DOHH2 (cell line): ENCODE results near the gene JCAD.

ENCODE experiments used
- H3F3A ChIP-seq: fragments of 200-600 bp; sonication (generic), shearing (Covaris generic); 2 replicates; pipeline ENCODE4 v1.6.0; 2016; ENCODE audit warnings: antibody characterized with exemption, mild to moderate bottlenecking; ENCODE audit not compliant: control insufficient read depth, insufficient read depth
- H3K27ac ChIP-seq: fragments of 200-600 bp; sonication (generic); 2 replicates; pipeline ENCODE4 v1.5.1; 2014; ENCODE audit warnings: low read depth, mild to moderate bottlenecking, low read length, moderate library complexity
- H3K27me3 ChIP-seq: fragments of 200-600 bp; sonication (generic); 2 replicates; pipeline ENCODE4 v1.6.1; 2014; ENCODE audit warnings: mild to moderate bottlenecking, low read length, mixed read lengths; ENCODE audit not compliant: control insufficient read depth
- H3K36me3 ChIP-seq: fragments of 200-600 bp; sonication (generic); 2 replicates; pipeline ENCODE4 v1.6.1; 2014; ENCODE audit warnings: mild to moderate bottlenecking, low read length, moderate library complexity, mixed read lengths; ENCODE audit not compliant: control insufficient read depth
- H3K4me1 ChIP-seq: fragments of 200-600 bp; sonication (generic); 2 replicates; pipeline ENCODE4 v1.6.1; 2014; ENCODE audit warnings: mild to moderate bottlenecking, low read length, mixed read lengths; ENCODE audit not compliant: control insufficient read depth
- H3K4me2 ChIP-seq: fragments of 200-600 bp; sonication (generic); 2 replicates; pipeline ENCODE4 v1.6.0; 2014; ENCODE audit warnings: mild to moderate bottlenecking, low read length, moderate library complexity
- H3K4me3 ChIP-seq: fragments of 200-600 bp; sonication (generic); 2 replicates; pipeline ENCODE4 v1.5.1; 2014; ENCODE audit warnings: mild to moderate bottlenecking, low read length, mixed read lengths
- H3K79me2 ChIP-seq: fragments of 200-600 bp; sonication (generic); 2 replicates; pipeline ENCODE4 v1.6.1; 2014; ENCODE audit warnings: mild to moderate bottlenecking, low read length, mixed read lengths; ENCODE audit not compliant: control insufficient read depth
- H3K9me2 ChIP-seq: fragments of 200-600 bp; sonication (generic); replicated peaks from 2 replicates; pipeline ENCODE4 v1.6.1; 2014; ENCODE audit warnings: mild to moderate bottlenecking, low read length, mixed read lengths; ENCODE audit not compliant: control insufficient read depth
- H3K9me3 ChIP-seq: fragments of 200-600 bp; sonication (generic); 2 replicates; pipeline ENCODE4 v1.6.1; 2014; ENCODE audit warnings: antibody characterized with exemption, low read length, mixed read lengths; ENCODE audit not compliant: control insufficient read depth, insufficient read depth
- H4K20me1 ChIP-seq: fragments of 200-600 bp; sonication (generic); 2 replicates; pipeline ENCODE4 v1.6.0; 2014; ENCODE audit warnings: low read depth, mild to moderate bottlenecking, antibody characterized with exemption, low read length, moderate library complexity; ENCODE audit not compliant: control insufficient read depth, insufficient read depth
- EZH2phosphoT487 ChIP-seq: fragments of 200-600 bp; sonication (generic); IDR thresholded peaks from 2 replicates; pipeline ENCODE4 v1.6.1; 2017; ENCODE audit warnings: borderline replicate concordance, mild to moderate bottlenecking, antibody characterized with exemption, low read length, moderate library complexity, mixed read lengths
- TF ChIP-seq, protein P1 (sequence below): fragments of 200-600 bp; sonication (generic); IDR thresholded peaks from one replicate; pipeline ENCODE4 v1.5.1; 2014; ENCODE audit warnings: antibody characterized with exemption, mild to moderate bottlenecking, low read depth, low read length; ENCODE audit not compliant: poor library complexity, severe bottlenecking

The JCAD gene

DNA sequence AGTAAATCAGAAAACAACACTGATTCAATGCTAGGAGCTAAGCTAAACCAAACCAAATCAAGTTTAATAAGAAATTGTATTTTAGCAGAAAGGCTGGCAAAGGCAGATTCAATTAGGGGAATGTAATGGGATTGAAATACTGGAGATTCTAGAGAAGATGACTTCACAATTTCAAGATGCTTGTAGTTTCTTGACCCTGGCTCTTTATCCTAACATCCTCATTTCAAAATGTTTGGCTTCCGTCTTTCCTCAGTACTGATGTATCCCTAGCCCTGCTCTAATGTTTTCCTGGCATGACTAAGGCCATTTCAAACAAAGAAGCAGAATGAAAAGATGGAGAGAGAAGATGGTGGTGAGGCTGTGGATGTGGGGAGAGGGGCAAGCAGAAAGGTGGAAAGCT is 2.7 kb upstream of the JCAD start:
- Histone ChIP-seq H3K79me2 (no peaks in the 10 kb centered on the region), H3K27ac (no peak overlapping the region), H4K20me1 (no peaks in the 10 kb centered on the region), H3K4me1 (no peaks in the 10 kb centered on the region), H3F3A (no peaks in the 10 kb centered on the region), H3K9me2 (no peaks in the 10 kb centered on the region), H3K4me2 (no peak overlapping the region), H3K36me3 (no peaks in the 10 kb centered on the region), H3K4me3 (no peak overlapping the region), H3K9me3 (no peaks in the 10 kb centered on the region), H3K27me3 (no peaks in the 10 kb centered on the region)
- TF ChIP-seq, protein P1, sequence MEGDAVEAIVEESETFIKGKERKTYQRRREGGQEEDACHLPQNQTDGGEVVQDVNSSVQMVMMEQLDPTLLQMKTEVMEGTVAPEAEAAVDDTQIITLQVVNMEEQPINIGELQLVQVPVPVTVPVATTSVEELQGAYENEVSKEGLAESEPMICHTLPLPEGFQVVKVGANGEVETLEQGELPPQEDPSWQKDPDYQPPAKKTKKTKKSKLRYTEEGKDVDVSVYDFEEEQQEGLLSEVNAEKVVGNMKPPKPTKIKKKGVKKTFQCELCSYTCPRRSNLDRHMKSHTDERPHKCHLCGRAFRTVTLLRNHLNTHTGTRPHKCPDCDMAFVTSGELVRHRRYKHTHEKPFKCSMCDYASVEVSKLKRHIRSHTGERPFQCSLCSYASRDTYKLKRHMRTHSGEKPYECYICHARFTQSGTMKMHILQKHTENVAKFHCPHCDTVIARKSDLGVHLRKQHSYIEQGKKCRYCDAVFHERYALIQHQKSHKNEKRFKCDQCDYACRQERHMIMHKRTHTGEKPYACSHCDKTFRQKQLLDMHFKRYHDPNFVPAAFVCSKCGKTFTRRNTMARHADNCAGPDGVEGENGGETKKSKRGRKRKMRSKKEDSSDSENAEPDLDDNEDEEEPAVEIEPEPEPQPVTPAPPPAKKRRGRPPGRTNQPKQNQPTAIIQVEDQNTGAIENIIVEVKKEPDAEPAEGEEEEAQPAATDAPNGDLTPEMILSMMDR: no peak
- TF ChIP-seq EZH2phosphoT487: no peak

DNA sequence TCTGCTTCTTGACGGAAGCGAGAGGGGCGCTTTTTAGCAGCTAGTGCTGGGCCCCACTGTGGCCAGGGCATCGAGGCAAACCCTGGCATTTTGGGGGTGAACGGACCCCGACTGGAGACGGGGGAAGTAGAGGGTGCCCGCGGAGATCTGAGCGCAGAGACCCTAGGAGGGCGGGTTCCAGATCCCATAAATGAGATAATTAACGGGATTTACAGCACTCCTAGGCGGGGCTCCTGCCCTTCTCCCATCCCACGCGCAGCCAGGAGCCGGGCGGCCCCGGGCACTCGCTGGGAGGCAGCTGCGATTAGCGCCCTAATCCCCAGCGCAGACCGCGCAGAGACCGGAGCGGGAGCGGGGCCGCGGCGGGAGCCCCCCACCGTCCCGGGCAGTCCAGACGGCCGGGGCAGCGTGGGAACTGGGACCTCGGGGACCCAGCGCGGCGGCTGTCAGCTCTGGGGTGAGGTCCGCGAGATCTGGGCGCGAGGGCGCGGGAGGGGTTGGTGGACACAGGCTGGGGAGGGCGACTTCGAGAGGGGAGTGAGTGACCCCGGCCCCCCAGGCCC is 735 bp downstream of the JCAD start:
- Histone ChIP-seq H3K9me3 (no peaks in the 10 kb centered on the region), H4K20me1 (no peaks in the 10 kb centered on the region), H3K9me2 (no peaks in the 10 kb centered on the region), H3K36me3 (no peaks in the 10 kb centered on the region), H3K27ac (no peak overlapping the region), H3K79me2 (no peaks in the 10 kb centered on the region), H3K27me3 (0 out of 2 replicates have a peak, but pooled peaks cover 4% of the 10 kb centered on the region), H3K4me2 (no peak overlapping the region), H3F3A (no peaks in the 10 kb centered on the region), H3K4me3 (no peak overlapping the region), H3K4me1 (no peaks in the 10 kb centered on the region)
- TF ChIP-seq EZH2phosphoT487: no peak
- TF ChIP-seq, protein P1: no peak

DNA sequence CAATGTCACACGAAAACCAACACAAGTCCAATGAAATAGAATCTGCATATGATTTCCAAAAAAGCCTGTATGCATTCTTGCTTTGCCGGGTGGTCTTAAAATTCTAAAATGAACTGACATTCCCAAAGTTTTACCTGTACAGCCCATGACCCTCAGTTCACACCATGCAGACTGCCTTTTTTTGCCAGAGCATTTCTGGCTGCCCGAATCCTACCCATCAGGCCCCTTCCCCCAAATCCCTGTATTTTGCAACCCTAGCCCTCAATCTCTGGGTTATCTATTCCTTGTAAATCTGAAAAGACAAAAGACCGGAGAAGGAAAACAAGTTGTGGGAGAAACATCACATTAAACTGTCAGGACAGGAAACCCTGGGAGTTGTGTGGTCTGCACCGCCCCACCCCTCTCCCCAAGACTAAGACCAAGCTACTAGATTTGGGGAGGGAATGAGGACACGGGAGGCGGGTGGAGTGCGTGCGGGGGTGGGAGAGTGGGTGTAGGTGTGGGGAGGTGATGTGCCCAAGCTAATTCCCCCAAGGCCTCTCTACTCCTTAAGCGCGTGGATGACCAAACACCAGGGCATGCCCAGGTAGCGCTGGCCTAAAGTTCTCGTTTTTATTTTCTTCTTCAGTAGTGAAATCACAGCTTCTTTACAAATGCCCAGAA is 1.4 kb downstream of the JCAD start:
- H3K27me3 ChIP-seq: 0 out of 2 replicates have a peak, but pooled peaks cover 4% of the 10 kb centered on the region
- H3K4me2 ChIP-seq: no peak overlapping the region
- TF ChIP-seq EZH2phosphoT487: no peak
- TF ChIP-seq, protein P1: no peak
- no peaks in the 10 kb centered on the region for H3K4me1 ChIP-seq
- no peak overlapping the region for H3K4me3 ChIP-seq
- no peak overlapping the region for H3K27ac ChIP-seq
- H3F3A ChIP-seq: no peaks in the 10 kb centered on the region
- no peaks in the 10 kb centered on the region for H3K36me3 ChIP-seq
- no peaks in the 10 kb centered on the region for H4K20me1 ChIP-seq
- no peaks in the 10 kb centered on the region for H3K79me2 ChIP-seq
- no peaks in the 10 kb centered on the region for H3K9me3 ChIP-seq
- H3K9me2 ChIP-seq: no peaks in the 10 kb centered on the region
